ENCODE data around the gene ATP13A3. TPM values are rescaled to one million over a fixed set of nuclear protein-coding genes. Genes with fewer than 3 reads are reported as not detected.
"Not testable (repeated sequence)": the region's sequence is repeated elsewhere in the genome, so short reads cannot be mapped to it uniquely, and the experiment has no call there.

ATP13A3 gene
- total RNA-seq, 1 experiment from 2014 or later: 184 TPM

- DNase-seq (ENCODE audit: low read depth): no peak
Measured at GRCh38 chr3:194500198-194500597, 13.4 kb upstream of the ATP13A3 start.

GRCh38 chr3:194499516-194499915, 12.7 kb upstream of the ATP13A3 start:
- DNase-seq (ENCODE audit: low read depth): not testable (repeated sequence)

DNA sequence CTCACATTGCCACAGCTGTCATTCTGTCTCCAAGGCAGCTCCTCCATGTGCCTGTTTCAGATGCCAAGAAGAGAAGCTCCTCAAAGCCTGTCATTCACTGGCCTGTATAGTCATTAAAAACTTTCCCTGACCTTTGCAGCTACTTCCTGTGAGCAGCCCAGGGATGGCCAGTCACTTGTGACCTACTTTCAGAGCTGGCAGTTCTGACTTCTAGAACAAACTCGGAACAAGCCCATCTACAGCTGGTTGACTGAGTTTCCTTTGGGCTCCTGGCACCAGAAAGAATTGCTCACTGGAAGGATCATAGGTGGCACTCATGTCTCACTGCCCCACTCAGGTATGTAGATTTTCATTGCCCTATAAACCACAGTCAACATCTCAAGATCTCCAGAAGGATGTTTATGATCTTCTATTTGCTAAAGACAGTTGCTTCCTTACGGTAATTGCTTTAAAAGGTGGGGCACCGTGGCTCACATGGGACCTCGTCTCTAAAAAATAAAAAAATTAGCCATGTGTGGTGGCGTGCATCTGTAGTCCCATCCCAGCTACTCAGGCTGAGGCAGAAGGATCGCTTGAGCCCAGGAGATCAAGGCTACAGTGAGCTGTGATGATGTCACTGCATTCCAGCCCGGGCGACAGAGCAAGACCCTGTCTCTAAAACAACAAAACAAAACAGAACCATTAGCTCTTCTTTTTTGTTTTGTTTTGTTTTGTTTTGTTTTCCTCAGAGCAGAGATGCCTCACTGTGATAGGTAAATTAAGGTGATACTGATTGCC, 11.2 kb upstream of the ATP13A3 start:
- DNase-seq (ENCODE audit: low read depth): peak; percentile 40

GRCh38 chr3:194496217-194496919, 9.6 kb upstream of the ATP13A3 start:
- DNase-seq (ENCODE audit: low read depth): peak; percentile 54

- DNase-seq (ENCODE audit: low read depth): no peak
Measured at GRCh38 chr3:194494951-194495374, 8.2 kb upstream of the ATP13A3 start.

- peak; percentile 88 for DNase-seq (ENCODE audit: low read depth)
Measured at GRCh38 chr3:194493995-194494927, 7.5 kb upstream of the ATP13A3 start.

- DNase-seq (ENCODE audit: low read depth): no peak
Measured at GRCh38 chr3:194492001-194492400, 5.2 kb upstream of the ATP13A3 start.

- DNase-seq (ENCODE audit: low read depth): peak; percentile 19
Measured at GRCh38 chr3:194489736-194490612, 3.2 kb upstream of the ATP13A3 start.

DNA sequence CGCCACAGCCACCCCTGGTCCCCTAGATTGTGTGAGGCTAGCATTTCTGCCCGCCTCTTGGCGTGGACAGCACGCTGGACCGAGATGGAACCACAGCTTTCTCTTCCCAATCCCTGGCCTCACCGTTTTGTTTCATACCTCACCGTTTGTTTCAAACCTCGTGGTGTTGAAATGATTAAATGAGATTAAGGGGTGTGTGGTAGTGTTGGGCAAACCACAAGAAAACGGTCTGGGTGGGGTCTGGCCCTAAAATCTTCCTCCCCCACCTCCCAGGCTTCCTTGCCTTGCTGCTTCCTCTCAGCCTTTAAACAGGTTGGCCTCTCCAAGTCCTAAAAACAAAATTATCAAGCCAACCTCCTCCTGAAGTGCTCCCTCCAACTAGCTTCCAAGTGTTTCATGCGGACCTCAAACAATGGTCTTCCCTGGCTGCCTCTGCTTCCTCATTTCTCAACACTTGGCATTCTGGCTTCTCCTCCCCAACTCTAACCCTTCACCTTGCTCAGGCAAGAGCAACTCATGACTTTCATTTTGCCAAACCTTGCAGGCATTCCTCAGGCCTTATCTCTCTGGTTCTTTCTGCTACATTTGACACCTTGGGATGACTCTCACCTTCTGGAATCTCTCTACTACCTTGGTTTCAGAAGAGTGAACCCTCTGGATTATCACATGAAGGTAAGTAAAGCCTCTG, 1.4 kb upstream of the ATP13A3 start:
- DNase-seq (ENCODE audit: low read depth): peak; percentile 44

- peak; percentile 41 for DNase-seq (ENCODE audit: low read depth)
Measured at GRCh38 chr3:194487289-194488054, 670 bp upstream of the ATP13A3 start.

- peak; percentile 46 for DNase-seq (ENCODE audit: low read depth)
Measured at GRCh38 chr3:194485881-194486539, 792 bp downstream of the ATP13A3 start.

GRCh38 chr3:194485468-194485880, 1.3 kb downstream of the ATP13A3 start:
- no peak for DNase-seq (ENCODE audit: low read depth)

DNA sequence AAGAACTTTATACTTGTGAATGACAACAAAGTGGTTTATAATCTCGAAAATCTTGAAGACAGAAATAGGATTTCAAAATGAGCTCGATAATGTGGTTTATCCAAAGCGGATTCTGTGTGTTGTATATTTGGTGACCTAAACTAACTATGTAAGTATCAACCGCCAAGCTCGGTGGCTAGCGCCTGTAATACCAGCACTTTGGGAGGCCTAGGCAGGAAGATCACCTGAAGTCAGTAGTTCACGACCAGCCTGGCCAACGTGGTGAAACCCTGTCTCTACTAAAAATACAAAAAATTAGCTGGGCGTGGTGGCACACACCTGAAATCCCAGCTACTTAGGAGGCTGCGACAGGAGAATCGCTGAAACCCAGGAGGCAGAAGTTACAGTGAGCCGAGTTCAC, 2.2 kb downstream of the ATP13A3 start:
- no peak for DNase-seq (ENCODE audit: low read depth)

DNA sequence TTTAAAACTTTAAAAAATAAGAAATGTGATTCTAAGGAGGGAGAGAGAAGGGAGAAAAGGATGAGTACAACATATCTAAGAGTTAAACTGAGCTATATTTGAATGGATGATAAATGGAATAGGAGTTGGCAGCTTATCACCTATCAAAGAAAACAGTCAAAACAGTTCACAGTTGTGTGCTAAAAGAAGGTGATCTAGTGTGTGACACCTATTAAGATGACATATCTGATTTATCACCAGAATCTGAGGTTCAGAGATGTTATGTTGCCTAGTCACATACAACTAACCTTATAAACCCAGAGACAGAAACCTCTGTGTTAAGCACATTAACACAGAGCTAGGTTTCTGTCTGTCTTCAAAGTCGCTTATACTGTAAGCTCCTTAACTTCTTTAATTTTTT, 3.0 kb downstream of the ATP13A3 start:
- no peak for DNase-seq (ENCODE audit: low read depth)

GRCh38 chr3:194482830-194483229, 4.0 kb downstream of the ATP13A3 start:
- DNase-seq (ENCODE audit: low read depth): not testable (repeated sequence)

- DNase-seq (ENCODE audit: low read depth): peak; percentile 27
Measured at GRCh38 chr3:194482196-194482593, 4.6 kb downstream of the ATP13A3 start.

- no peak for DNase-seq (ENCODE audit: low read depth)
Measured at GRCh38 chr3:194481525-194482195, 5.1 kb downstream of the ATP13A3 start.

DNA sequence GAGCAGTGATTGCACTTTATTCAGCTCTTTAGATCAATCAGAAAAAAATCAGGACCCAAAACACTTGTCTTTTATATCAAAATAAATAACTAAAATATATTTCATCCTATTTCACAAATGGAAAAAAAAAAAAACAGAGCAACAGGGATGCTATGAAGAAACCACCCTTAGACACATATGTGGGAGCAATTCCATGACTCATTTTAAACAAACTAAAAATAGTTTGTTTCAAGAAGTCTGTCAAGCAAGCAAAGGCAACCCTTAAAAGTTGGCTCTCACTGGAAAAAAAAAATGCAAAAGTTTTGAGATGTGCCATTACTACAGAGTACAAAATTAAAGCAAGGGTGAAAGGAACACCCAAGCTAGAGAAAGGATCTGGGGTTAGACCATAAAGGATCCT, 5.7 kb downstream of the ATP13A3 start:
- no peak for DNase-seq (ENCODE audit: low read depth)

DNA sequence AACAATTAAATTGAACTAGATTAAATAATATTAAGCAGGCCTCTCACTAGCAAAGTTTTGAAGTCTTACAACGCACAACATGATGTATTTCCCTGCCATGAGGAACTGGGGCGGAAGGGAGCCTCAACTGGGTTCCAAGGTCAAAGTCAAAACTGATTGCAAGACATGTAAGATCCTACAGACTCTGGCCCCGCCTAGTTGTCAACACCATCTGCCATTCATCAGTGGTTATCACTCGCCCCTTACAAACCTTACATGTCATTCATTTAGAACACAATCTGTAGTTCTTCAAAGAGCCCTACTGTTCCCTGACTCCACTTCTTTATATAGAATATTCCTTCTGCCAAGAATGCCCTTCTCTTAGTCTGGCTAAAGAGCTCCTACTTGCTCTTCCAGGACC, 10.0 kb downstream of the ATP13A3 start:
- DNase-seq (ENCODE audit: low read depth): no peak

Data from Daoy (cell line).